ENCODE data around the gene NABP1. TPM values are rescaled to one million over a fixed set of nuclear protein-coding genes. Genes with fewer than 3 reads are reported as not detected.

Gene NABP1
- total RNA-seq, 1 donor from 2014 or later: 20.5 TPM

- no peak for DNase-seq (ENCODE audit: low spot score)
- no peak overlapping the region for H3K4me3 Mint-ChIP-seq (ENCODE audit: unreplicated experiment)
Observed at GRCh38 chr2:191637182-191638078, 40.5 kb upstream of the NABP1 start.

DNA sequence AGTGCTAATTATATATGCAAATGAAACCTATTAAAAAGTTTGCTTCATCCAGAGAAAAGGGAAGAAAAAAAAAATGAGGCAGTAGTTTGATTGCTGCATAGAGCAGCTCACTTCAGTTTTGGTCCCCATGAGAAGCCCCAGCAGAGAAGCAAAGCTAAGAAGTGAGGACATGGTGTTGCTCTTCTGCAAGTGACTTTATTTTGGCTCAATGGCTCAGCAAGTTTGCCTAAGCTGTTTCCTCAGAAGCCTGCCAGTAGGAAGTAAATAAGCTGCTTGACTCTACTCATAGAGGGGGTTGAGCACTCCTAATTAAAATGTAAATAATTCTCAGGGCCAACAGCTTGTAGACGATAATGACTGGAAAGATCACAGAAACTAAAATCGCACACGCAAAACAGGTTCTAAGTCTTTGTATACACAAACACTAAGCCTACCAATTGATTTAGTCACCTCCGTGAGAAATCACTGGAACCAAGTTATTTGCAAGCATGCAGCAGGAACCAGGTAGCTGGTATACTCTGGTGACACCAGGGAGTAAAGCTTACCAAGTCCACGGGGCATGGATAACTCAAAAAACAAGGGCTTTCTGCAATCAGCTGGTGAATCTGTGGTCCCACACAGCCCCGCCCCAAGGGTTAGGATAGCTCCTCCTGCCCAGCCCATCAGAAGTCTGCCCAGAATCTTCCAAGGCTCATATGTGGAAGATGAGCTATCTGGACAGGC lies 39.7 kb upstream of the NABP1 start:
- no peaks in the 10 kb centered on the region for H3K36me3 Mint-ChIP-seq (ENCODE audit: low read depth, unreplicated experiment)
- no peak for TF ChIP-seq CTCF (IDR thresholded peaks at IDR 0.05; ENCODE audit: unreplicated experiment)
- no peak overlapping the region for H3K27ac Mint-ChIP-seq (ENCODE audit: unreplicated experiment)

More at GRCh38 chr2:191637182-191638078, 40.5 kb upstream of the NABP1 start:
- Mint-ChIP-seq H3K9me3 (ENCODE audit: unreplicated experiment) (no peaks in the 10 kb centered on the region), H3K36me3 (ENCODE audit: low read depth, unreplicated experiment) (no peaks in the 10 kb centered on the region), H3K4me1 (ENCODE audit: unreplicated experiment) (peaks cover 9% of the 10 kb centered on the region), H3K27ac (ENCODE audit: unreplicated experiment) (no peak overlapping the region), H3K27me3 (ENCODE audit: unreplicated experiment) (no peaks in the 10 kb centered on the region)
- TF ChIP-seq CTCF (IDR thresholded peaks at IDR 0.05; ENCODE audit: unreplicated experiment): no peak

DNA sequence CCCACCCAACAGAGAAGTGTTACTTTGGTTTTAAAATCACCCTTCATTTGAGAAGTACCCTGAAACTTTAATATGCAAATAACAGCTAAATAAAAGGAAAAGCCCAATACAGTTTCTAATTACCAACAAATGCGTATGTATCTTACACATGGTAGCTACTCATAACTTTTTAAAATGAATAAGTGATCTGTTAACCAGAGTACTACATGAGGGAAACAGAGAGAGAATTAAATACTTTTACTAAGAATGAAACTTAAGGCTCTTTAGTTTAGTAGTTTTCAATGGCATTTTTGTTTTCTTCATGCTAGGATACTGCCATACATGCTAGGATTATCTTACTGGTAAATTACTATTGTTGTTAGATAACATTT lies 39.1 kb upstream of the NABP1 start:
- no peak for TF ChIP-seq CTCF (IDR thresholded peaks at IDR 0.05; ENCODE audit: unreplicated experiment)
- H3K27ac Mint-ChIP-seq (ENCODE audit: unreplicated experiment): no peak overlapping the region
- no peak for DNase-seq (ENCODE audit: low spot score)
- H3K36me3 Mint-ChIP-seq (ENCODE audit: low read depth, unreplicated experiment): no peaks in the 10 kb centered on the region
- no peaks in the 10 kb centered on the region for H3K27me3 Mint-ChIP-seq (ENCODE audit: unreplicated experiment)
- H3K4me1 Mint-ChIP-seq (ENCODE audit: unreplicated experiment): peaks cover 9% of the 10 kb centered on the region
- no peak overlapping the region for H3K4me3 Mint-ChIP-seq (ENCODE audit: unreplicated experiment)
- no peaks in the 10 kb centered on the region for H3K9me3 Mint-ChIP-seq (ENCODE audit: unreplicated experiment)

More for the DNA sequence above, 39.7 kb upstream of the NABP1 start:
- Mint-ChIP-seq H3K27me3 (ENCODE audit: unreplicated experiment) (no peaks in the 10 kb centered on the region), H3K4me1 (ENCODE audit: unreplicated experiment) (peaks cover 9% of the 10 kb centered on the region), H3K9me3 (ENCODE audit: unreplicated experiment) (no peaks in the 10 kb centered on the region), H3K4me3 (ENCODE audit: unreplicated experiment) (no peak overlapping the region)
- DNase-seq (ENCODE audit: low spot score): no peak

DNA sequence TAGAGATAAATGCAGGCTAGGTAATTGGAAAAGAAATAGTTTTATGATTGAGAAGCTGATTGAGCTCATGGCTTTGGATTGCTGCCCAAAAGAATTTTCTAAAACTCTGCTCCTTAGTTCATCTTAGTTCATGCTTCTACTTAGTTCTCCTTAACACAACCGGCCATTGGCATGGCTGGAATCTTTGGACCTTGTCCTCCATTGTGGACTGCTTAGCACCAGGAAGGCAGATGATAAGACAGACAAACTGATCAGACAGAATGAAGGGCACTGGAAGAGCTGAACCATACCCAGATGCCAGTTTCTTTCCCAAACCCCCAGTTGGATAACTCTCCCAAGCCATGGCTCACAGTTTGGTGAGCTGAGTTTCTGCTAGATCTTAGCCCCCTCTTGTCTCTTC lies 36.3 kb upstream of the NABP1 start:
- H3K27ac Mint-ChIP-seq (ENCODE audit: unreplicated experiment): no peak overlapping the region
- H3K27me3 Mint-ChIP-seq (ENCODE audit: unreplicated experiment): no peaks in the 10 kb centered on the region
- no peak overlapping the region for H3K4me3 Mint-ChIP-seq (ENCODE audit: unreplicated experiment)
- TF ChIP-seq CTCF (IDR thresholded peaks at IDR 0.05; ENCODE audit: unreplicated experiment): no peak
- DNase-seq (ENCODE audit: low spot score): no peak
- peaks cover 9% of the 10 kb centered on the region for H3K4me1 Mint-ChIP-seq (ENCODE audit: unreplicated experiment)
- H3K9me3 Mint-ChIP-seq (ENCODE audit: unreplicated experiment): no peaks in the 10 kb centered on the region
- H3K36me3 Mint-ChIP-seq (ENCODE audit: low read depth, unreplicated experiment): no peaks in the 10 kb centered on the region

DNA sequence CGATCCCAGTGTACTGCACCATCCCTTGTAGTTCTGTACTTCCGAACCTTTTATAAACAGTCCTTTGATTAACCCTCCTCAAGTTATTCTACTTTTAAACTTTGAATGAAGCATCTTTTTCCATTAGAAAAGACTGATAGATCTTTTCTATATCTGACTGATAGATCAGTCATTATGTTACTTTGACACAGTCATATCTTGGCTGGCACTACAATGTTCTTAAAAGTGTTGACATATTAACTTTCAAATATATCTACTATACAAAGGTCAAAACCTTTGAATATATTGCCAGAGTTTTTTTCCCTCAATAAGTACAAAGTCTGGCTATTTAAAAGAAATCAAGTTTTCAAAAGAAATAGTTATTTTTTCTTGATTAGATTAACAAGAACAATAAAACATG lies 35.4 kb upstream of the NABP1 start:
- H3K9me3 Mint-ChIP-seq (ENCODE audit: unreplicated experiment): no peaks in the 10 kb centered on the region
- H3K4me1 Mint-ChIP-seq (ENCODE audit: unreplicated experiment): peaks cover 8% of the 10 kb centered on the region
- no peak overlapping the region for H3K27ac Mint-ChIP-seq (ENCODE audit: unreplicated experiment)

More for the DNA sequence above, 35.4 kb upstream of the NABP1 start:
- TF ChIP-seq CTCF (IDR thresholded peaks at IDR 0.05; ENCODE audit: unreplicated experiment): no peak
- Mint-ChIP-seq H3K27me3 (ENCODE audit: unreplicated experiment) (no peaks in the 10 kb centered on the region), H3K4me3 (ENCODE audit: unreplicated experiment) (no peak overlapping the region), H3K36me3 (ENCODE audit: low read depth, unreplicated experiment) (no peaks in the 10 kb centered on the region)
- DNase-seq (ENCODE audit: low spot score): no peak
